NCI-H2081 (cell line): ENCODE results near the gene SLC7A14.

Source experiments
- DNase-seq, 2 experiments: peaks; one replicate each; lab custom pipeline; 2025; lab: John Stamatoyannopoulos, UW

Gene SLC7A14

GRCh38 chr3:170426240-170426797, 159.6 kb downstream of the SLC7A14 start:
- DNase-seq = no peak

GRCh38 chr3:170425491-170426239, 160.2 kb downstream of the SLC7A14 start:
- DNase-seq = no peak

GRCh38 chr3:170424879-170425278, 161.0 kb downstream of the SLC7A14 start:
- no peak for DNase-seq

GRCh38 chr3:170423001-170423615, 162.8 kb downstream of the SLC7A14 start:
- DNase-seq = no peak

- no peak for DNase-seq
Observed at GRCh38 chr3:170421758-170422157, 164.1 kb downstream of the SLC7A14 start.

- DNase-seq = no peak
Observed at GRCh38 chr3:170421111-170421641, 164.7 kb downstream of the SLC7A14 start.

GRCh38 chr3:170420307-170420821, 165.5 kb downstream of the SLC7A14 start:
- no peak for DNase-seq

GRCh38 chr3:170419557-170420087, 166.3 kb downstream of the SLC7A14 start:
- DNase-seq = no peak

GRCh38 chr3:170418422-170419398, 167.2 kb downstream of the SLC7A14 start, which contains the start of gene CLDN11:
TSS of gene CLDN11 (plus strand) at chr3:170418868. CDS start at chr3:170419067, 199 bp downstream.
- peak; percentile 19 to 42 for DNase-seq

GRCh38 chr3:170417090-170417489, 168.8 kb downstream of the SLC7A14 start:
- DNase-seq = no peak

GRCh38 chr3:170414202-170414663, 171.6 kb downstream of the SLC7A14 start:
- peak; percentile 72 to 76 for DNase-seq

- no peak for DNase-seq
Observed at GRCh38 chr3:170413291-170413690, 172.6 kb downstream of the SLC7A14 start.

- DNase-seq = peak; percentile 55 to 56
Observed at GRCh38 chr3:170410428-170411029, 175.3 kb downstream of the SLC7A14 start.
